Measurements from ENCODE around the gene TRAM2. TPM values are rescaled to one million over a fixed set of nuclear protein-coding genes. Genes with fewer than 3 reads are reported as not detected.

TRAM2 gene
- total and polyA plus RNA-seq, 9 of the 15 experiments (the other 6 are each of a cell fraction or from before 2014, with no cell fraction given), result 2.6 to 13.3 (median 8.9) TPM

- TF ChIP-seq TCF3 (CRISPR knock-in tag; IDR thresholded peaks at IDR 0.05), result no peak
- peak; percentile 72 for TF ChIP-seq USF2 (CRISPR knock-in tag; IDR thresholded peaks at IDR 0.05)
- TF ChIP-seq PBX2 (CRISPR knock-in tag; IDR thresholded peaks at IDR 0.05; ENCODE audit: low read depth), result no peak
- TF ChIP-seq PBX2 (tag; conservative IDR thresholded peaks at IDR 0.05; ENCODE audit: low read depth), result no peak
- peak; percentile 76 to 89 for TF ChIP-seq MNT (conservative IDR thresholded peaks at IDR 0.05)
- TF ChIP-seq MECOM (CRISPR knock-in tag; IDR thresholded peaks at IDR 0.05), result no peak
- TF ChIP-seq ARNT (IDR thresholded peaks at IDR 0.05), result no peak
- no peak for TF ChIP-seq SMARCA5 (IDR thresholded peaks at IDR 0.05)
- TF ChIP-seq RAD51 (IDR thresholded peaks at IDR 0.05; ENCODE audit: borderline replicate concordance, low read depth), result peak; percentile 71; the same call in 1 of the 2 replicates
- 0 out of 4 replicates have a peak, but pooled peaks have one; percentile 16 to 27 for TF ChIP-seq NRF1 (conservative IDR thresholded peaks at IDR 0.05 in 1 of 2, IDR thresholded peaks at IDR 0.05 in 1 of 2)
- TF ChIP-seq TFE3 (CRISPR knock-in tag; IDR thresholded peaks at IDR 0.05), result peak; percentile 15; the same call in 1 of the 2 replicates
- TF ChIP-seq TFAP4 (CRISPR knock-in tag; IDR thresholded peaks at IDR 0.05; ENCODE audit: borderline replicate concordance), result peak; percentile 42; the same call in 1 of the 2 replicates
- no peak for TF ChIP-seq BRCA1 (IDR thresholded peaks at IDR 0.05)
- TF ChIP-seq BRCA1 (CRISPR knock-in tag; IDR thresholded peaks at IDR 0.05), result no peak
- TF ChIP-seq SAP30 (IDR thresholded peaks at IDR 0.05; ENCODE audit: borderline replicate concordance, insufficient read depth, low read depth, low read length, poor library complexity, severe bottlenecking), result no peak
Observed at GRCh38 chr6:52574709-52575501, 2.0 kb downstream of the TRAM2 start (continued).
